Subcutaneous adipose tissue (tissue), 4 donors: ENCODE data around the gene MATN4. TPM values are rescaled to one million over a fixed set of nuclear protein-coding genes. Genes with fewer than 3 reads are reported as not detected.

ENCODE experiments used
- total RNA-seq, 4 donors: library from RNA; depleted of rRNA; stranded (reverse); fragments of >200 nt; gene quantifications; one replicate each; pipeline ENCODE4 v1.1.0, GENCODE V29; 2016
- TF ChIP-seq, protein P1 (sequence below): fragments of 450-650 bp; IDR thresholded peaks from one replicate; pipeline ENCODE4 v1.5.1; 2016; ENCODE audit warnings: low read depth, mild to moderate bottlenecking, control low read depth, antibody characterized with exemption, moderate library complexity

The MATN4 gene
- total RNA-seq, 4 donors from 2014 or later: 0.34 to 0.44 TPM; not detected in 2

- TF ChIP-seq, protein P1, sequence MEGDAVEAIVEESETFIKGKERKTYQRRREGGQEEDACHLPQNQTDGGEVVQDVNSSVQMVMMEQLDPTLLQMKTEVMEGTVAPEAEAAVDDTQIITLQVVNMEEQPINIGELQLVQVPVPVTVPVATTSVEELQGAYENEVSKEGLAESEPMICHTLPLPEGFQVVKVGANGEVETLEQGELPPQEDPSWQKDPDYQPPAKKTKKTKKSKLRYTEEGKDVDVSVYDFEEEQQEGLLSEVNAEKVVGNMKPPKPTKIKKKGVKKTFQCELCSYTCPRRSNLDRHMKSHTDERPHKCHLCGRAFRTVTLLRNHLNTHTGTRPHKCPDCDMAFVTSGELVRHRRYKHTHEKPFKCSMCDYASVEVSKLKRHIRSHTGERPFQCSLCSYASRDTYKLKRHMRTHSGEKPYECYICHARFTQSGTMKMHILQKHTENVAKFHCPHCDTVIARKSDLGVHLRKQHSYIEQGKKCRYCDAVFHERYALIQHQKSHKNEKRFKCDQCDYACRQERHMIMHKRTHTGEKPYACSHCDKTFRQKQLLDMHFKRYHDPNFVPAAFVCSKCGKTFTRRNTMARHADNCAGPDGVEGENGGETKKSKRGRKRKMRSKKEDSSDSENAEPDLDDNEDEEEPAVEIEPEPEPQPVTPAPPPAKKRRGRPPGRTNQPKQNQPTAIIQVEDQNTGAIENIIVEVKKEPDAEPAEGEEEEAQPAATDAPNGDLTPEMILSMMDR: no peak
Measured at GRCh38 chr20:45343532-45344167, 35.6 kb upstream of the MATN4 start.

GRCh38 chr20:45342855-45343531, 34.9 kb upstream of the MATN4 start:
- TF ChIP-seq, protein P1: no peak

- TF ChIP-seq, protein P1: no peak
Measured at GRCh38 chr20:45341939-45342854, 34.1 kb upstream of the MATN4 start.

DNA sequence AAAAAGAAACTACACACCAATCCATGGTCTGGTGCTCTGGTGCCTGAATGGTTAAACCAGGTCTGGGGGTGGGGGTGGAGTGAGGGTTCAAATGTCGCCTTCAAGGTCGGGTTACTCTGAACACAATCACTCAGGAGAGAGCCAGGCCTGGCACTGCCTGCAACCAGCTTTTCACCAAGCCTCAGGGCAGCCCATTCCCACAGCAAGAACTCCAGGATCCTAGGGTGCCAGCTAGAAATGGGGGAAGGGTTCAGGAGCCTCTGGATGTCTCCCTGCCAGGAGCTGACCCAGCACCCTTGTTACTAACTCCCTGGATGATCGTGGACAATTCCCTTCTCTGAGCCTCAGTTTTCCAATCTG, 33.5 kb upstream of the MATN4 start:
- TF ChIP-seq, protein P1: no peak

DNA sequence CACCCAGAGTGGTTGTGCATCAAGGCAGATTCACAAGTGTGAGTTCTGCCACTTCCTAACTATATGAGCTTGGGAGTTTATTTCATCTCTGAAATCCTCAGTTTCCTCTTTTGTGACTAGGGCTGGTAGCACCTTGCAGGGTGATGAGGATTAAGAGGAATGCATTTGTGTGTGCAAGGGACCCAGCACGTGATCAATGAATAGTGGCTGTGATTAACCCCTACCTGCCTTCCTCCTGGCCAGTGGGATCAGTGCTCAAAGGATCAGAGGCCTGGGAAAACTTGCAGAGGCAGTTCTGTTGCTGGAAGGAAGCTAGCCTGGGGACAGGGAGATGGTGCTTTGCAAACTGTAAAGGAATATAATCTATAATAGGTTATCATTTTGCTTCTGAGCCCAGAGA, 32.9 kb upstream of the MATN4 start:
- TF ChIP-seq, protein P1: no peak

DNA sequence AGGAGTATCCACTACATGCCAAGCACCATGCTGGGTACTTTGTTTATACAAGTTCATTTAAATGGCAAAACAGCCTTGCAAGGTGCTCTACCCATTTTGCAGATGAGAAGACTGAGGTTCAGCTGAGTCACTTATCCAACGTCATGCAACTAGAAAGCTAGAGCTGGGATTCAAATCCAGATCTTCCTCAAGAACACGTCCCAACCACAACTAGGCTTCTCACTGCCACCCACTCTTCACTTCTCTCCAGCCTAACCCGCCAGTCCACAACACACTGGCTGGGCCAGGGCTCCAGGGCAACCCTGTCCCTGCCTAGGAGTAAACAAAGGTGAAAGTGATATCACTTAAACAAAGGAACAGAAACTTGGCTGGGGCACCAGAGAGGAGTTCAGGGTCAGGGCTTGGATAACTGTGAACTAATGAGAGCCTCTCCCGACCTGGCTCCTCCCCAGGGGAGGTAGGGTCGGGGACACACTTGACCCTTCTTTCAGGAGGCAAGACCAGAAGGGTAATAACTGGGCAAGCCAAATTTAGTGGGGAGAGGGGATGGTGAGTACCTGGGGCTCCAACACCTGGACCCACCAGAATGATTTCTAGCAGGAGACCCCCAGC, 32.2 kb upstream of the MATN4 start:
- TF ChIP-seq, protein P1: no peak
